ENCODE results near the gene MTA2. TPM values are rescaled to one million over a fixed set of nuclear protein-coding genes. Genes with fewer than 3 reads are reported as not detected.

Gene MTA2
- polyA plus RNA-seq, 2 of the 4 experiments (the other 2 are of a cell fraction), result 21.8 to 85.0 TPM

- FAIRE-seq (no peak), ATAC-seq (peak; percentile 91 to 96), DNase-seq (ENCODE audit: low read depth in 1 of 2, low spot score in 1 of 2) (peak; percentile 99 to 100)
- H3K9me3 ChIP-seq, result no peaks in the 10 kb centered on the region
- peak within 1 kb of the TSS; percentile 97 for H3K4me3 ChIP-seq
- peaks cover 41% of the 10 kb centered on the region for H3K4me1 ChIP-seq
- peak within 1 kb of the TSS; percentile 94 for H3K4me2 ChIP-seq
- 2% methylated on average over 33 of the region's 46 CpGs for WGBS (ENCODE audit: missing lambda C conversion rate)
- ChIA-PET POLR2A (interaction anchor here (0.6 to 2.8 kb wide), 31 partner anchors 8 to 1212 kb away, joined by 3 to 93 read pairs (median 5); partner anchors contain the start of genes AHNAK, B3GAT3, C11orf98 and CSKMT), CTCF (interaction anchor here (0.7 to 2.5 kb wide), 7 partner anchors 10 to 179 kb away, joined by 3 to 13 read pairs (median 4); no protein-coding TSS in a partner anchor)
- H3K27ac ChIP-seq, result peak within 1 kb of the TSS; percentile 93 to 94
- TF ChIP-seq EP300 (IDR thresholded peaks at IDR 0.05) (no peak), POLR2A (IDR thresholded peaks at IDR 0.05; ENCODE audit: low read length) (peak; percentile 86), RARB (CRISPR knock-in tag; IDR thresholded peaks at IDR 0.05) (no peak), GATA3 (IDR thresholded peaks at IDR 0.05; ENCODE audit: borderline replicate concordance) (0 out of 2 replicates have a peak, but pooled peaks have one; percentile 18), PHF8 (IDR thresholded peaks at IDR 0.05; ENCODE audit: borderline replicate concordance, low read depth) (peak; percentile 61; the same call in 1 of the 2 replicates), NFE2L2 (conservative IDR thresholded peaks at IDR 0.05; ENCODE audit: low read length) (no peak), CEBPB (IDR thresholded peaks at IDR 0.05) (no peak), ZFP36 (IDR thresholded peaks at IDR 0.05; ENCODE audit: borderline replicate concordance, partially characterized antibody) (no peak), SMC3 (IDR thresholded peaks at IDR 0.05) (no peak), ZNF302 (CRISPR knock-in tag; IDR thresholded peaks at IDR 0.05) (no peak), PBX3 (IDR thresholded peaks at IDR 0.05) (peak; percentile 20; the same call in 1 of the 2 replicates), SREBF2 (IDR thresholded peaks at IDR 0.05) (no peak), TFCP2L1 (CRISPR knock-in tag; IDR thresholded peaks at IDR 0.05) (no peak), HOXB13 (CRISPR knock-in tag; IDR thresholded peaks at IDR 0.05; ENCODE audit: low read depth) (no peak), HOXB5 (CRISPR knock-in tag; IDR thresholded peaks at IDR 0.05) (no peak), BCL3 (IDR thresholded peaks at IDR 0.05) (peak; percentile 94; the same call in 2 of the 3 replicates), RAD21 (conservative IDR thresholded peaks at IDR 0.05 in 1 of 2, IDR thresholded peaks at IDR 0.05 in 1 of 2) (no peak), REST (IDR thresholded peaks at IDR 0.05) (peak; percentile 67), ATOH8 (CRISPR knock-in tag; IDR thresholded peaks at IDR 0.05; ENCODE audit: low read depth) (no peak), MAZ (IDR thresholded peaks at IDR 0.05; ENCODE audit: borderline replicate concordance, low read depth, low read length) (peak; percentile 52; the same call in 1 of the 2 replicates), MAX (IDR thresholded peaks at IDR 0.05) (peak; percentile 73; the same call in 1 of the 2 replicates), KDM5A (IDR thresholded peaks at IDR 0.05) (no peak), HDAC2 (IDR thresholded peaks at IDR 0.05) (no peak), HEYL (CRISPR knock-in tag; IDR thresholded peaks at IDR 0.05) (no peak), BHLHE40 (IDR thresholded peaks at IDR 0.05; ENCODE audit: low read depth, low read length) (no peak), CTCF (IDR thresholded peaks at IDR 0.05) (no peak), RNF2 (IDR thresholded peaks at IDR 0.05; ENCODE audit: borderline replicate concordance, low read depth) (no peak), JUN (IDR thresholded peaks at IDR 0.05) (peak; percentile 88 to 97; a peak in 4 of 5 replicates), HES2 (IDR thresholded peaks at IDR 0.05) (no peak), NPAS2 (CRISPR knock-in tag; IDR thresholded peaks at IDR 0.05; ENCODE audit: borderline replicate concordance) (no peak)
Measured at GRCh38 chr11:62573592-62574362, 27.9 kb downstream of the MTA2 start, which contains the start of gene EEF1G. EEF1G (minus strand) TSS chr11:62573891; CDS start chr11:62573842, 49 bp downstream.
